Panc1 (cell line): ENCODE data around the gene ADAR.

Source experiments
- CTCF ChIP-seq: fragments of 450-650 bp; IDR thresholded peaks from 2 replicates; pipeline ENCODE4 v1.5.1; 2017; ENCODE audit warnings: mild to moderate bottlenecking
- POLR2AphosphoS5 ChIP-seq: IDR thresholded peaks from 2 replicates; pipeline ENCODE4 v1.6.1; 2012; ENCODE audit warnings: mild to moderate bottlenecking, low read depth, low read length, moderate library complexity
- REST ChIP-seq, 2 experiments: IDR thresholded peaks; 2 replicates each; pipeline ENCODE4 v1.6.1; 2011 to 2012; ENCODE audit warnings: low read depth in 2 of 2, control low read depth in 1 of 2, low read length in 1 of 2, mild to moderate bottlenecking in 1 of 2, moderate library complexity in 1 of 2; ENCODE audit not compliant: insufficient read depth in 1 of 2
- SIN3A ChIP-seq: IDR thresholded peaks from 2 replicates; pipeline ENCODE4 v1.6.1; 2012; ENCODE audit warnings: low read depth, mild to moderate bottlenecking, low read length, moderate library complexity, borderline replicate concordance; ENCODE audit not compliant: insufficient read depth

GRCh38 chr1:154559466-154560044 is 48.4 kb downstream of the ADAR start:
- TF ChIP-seq CTCF (peak; percentile 92), REST (IDR thresholded peaks at IDR 0.05; ENCODE audit: insufficient read depth in 1 of 2, low read depth in 2 of 2, low read length in 1 of 2) (0 out of 4 replicates have a peak, but pooled peaks of 1 of the 2 experiments have one; percentile 37), POLR2AphosphoS5 (no peak; the same call in 1 of the 2 replicates), SIN3A (no peak)
